Measurements from ENCODE around the gene CTDSPL2. TPM values are rescaled to one million over a fixed set of nuclear protein-coding genes. Genes with fewer than 3 reads are reported as not detected.
"Not testable (repeated sequence)": the region's sequence is repeated elsewhere in the genome, so short reads cannot be mapped to it uniquely, and the experiment has no call there.

Gene CTDSPL2
- total and polyA plus RNA-seq, 5 donors from 2014 or later = 41.3 to 81.8 (median 45.7) TPM

DNA sequence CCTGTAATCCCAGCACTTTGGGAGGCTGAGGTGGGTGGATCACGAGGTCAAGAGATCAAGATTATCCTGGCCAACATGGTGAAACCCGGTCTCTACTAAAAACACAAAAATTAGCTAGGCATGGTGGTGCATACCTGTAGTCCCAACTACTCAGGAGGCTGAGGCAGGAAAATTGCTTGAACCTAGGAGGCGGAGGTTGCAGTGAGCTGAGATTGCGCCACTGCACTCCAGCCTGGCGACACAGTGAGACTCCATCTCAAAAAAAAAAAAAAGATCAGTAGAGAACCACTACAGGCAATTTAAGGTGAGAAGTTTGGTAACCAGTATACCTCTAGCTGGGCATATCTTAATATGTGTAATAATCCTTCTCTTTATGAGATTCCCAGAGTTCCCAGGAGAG lies 117.3 kb downstream of the CTDSPL2 start:
- H3K9me3 ChIP-seq (ENCODE audit: control insufficient read depth in 2 of 2, low read length in 2 of 2); H3K9me3 Mint-ChIP-seq; H3K27ac ChIP-seq (ENCODE audit: insufficient read depth, low read length, poor library complexity, severe bottlenecking); ATAC-seq (ENCODE audit: low read depth in 2 of 2); DNase-seq; H3K27ac Mint-ChIP-seq; H3K4me3 ChIP-seq (ENCODE audit: low read depth, low read length); H3K27me3 ChIP-seq (ENCODE audit: control insufficient read depth, insufficient read depth, low read length); H3K27me3 Mint-ChIP-seq: not testable (repeated sequence)
- Histone ChIP-seq H3K36me3 (ENCODE audit: control insufficient read depth, insufficient read depth, low read length) (peaks cover 17% of the 10 kb centered on the region), H3K4me1 (ENCODE audit: control insufficient read depth, insufficient read depth, low read length, poor library complexity, severe bottlenecking) (peaks cover 65% of the 10 kb centered on the region)
- H3K4me3 Mint-ChIP-seq = peak overlapping the region in 1 of 4 donors; percentile 39
- H3K4me1 Mint-ChIP-seq = peaks cover 26 to 79% (median 59%) of the 10 kb centered on the region in 4 donors
- peaks cover 30% of the 10 kb centered on the region for H3K36me3 Mint-ChIP-seq

DNA sequence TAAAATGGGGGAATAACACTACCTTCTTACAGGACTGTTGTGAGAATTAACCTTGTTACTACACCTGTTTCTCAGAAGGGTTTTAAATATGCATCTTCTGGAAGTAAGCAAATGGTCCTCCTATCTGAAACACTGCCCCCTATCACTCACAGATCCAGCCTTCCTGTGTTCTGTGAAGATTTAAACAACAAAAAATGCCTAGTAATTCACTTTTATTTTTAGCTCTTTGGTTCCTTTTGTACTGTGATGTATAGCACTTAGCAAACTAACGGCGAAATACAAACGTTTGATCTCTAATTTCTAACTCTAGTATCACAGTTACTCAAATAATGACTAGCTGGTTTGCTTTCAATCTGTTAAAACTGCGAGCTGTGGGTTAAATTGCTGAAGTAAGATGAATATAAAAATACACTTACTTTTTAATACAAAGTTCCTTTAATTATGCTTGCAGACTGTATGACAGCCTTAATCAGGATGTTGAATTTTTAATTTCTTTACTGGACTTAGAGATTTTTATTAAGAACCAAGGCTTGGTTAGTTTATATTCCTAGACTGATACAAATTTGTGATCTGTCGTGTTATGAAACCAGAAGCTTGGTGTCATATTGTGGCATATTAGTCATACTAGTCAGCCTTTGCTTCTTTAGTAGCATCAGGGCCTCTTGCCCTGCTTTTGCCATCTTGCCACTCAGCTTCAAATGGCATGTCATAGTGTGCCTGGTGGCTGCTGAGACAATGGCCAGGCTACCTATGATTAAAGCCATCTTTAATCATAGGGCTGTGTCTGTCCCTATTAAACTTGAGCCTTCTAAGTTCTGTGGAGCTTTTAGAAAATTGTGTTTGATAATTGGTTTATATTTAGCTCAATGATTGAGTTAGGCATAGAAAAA lies 118.7 kb downstream of the CTDSPL2 start:
- peak overlapping the region; percentile 57 to 86 (median 75) for H3K27ac Mint-ChIP-seq
- peaks cover 15% of the 10 kb centered on the region for H3K36me3 ChIP-seq (ENCODE audit: control insufficient read depth, insufficient read depth, low read length)
- H3K9me3 Mint-ChIP-seq = no peaks in the 10 kb centered on the region
- DNase-seq (peak; percentile 17 to 71 (median 25)), ATAC-seq (ENCODE audit: low read depth in 2 of 2) (peak; percentile 83)
- H3K36me3 Mint-ChIP-seq = peaks cover 33% of the 10 kb centered on the region
- H3K4me3 ChIP-seq (ENCODE audit: low read depth, low read length) = peak overlapping the region; percentile 71
- H3K9me3 ChIP-seq (ENCODE audit: control insufficient read depth in 2 of 2, low read length in 2 of 2) = no peaks in the 10 kb centered on the region
- peaks cover 57% of the 10 kb centered on the region for H3K4me1 ChIP-seq (ENCODE audit: control insufficient read depth, insufficient read depth, low read length, poor library complexity, severe bottlenecking)
- H3K4me1 Mint-ChIP-seq = peaks cover 32 to 78% (median 60%) of the 10 kb centered on the region in 4 donors
- H3K4me3 Mint-ChIP-seq = peak overlapping the region; percentile 57 to 79 (median 77)
- H3K27me3 ChIP-seq (ENCODE audit: control insufficient read depth, insufficient read depth, low read length) = no peaks in the 10 kb centered on the region
- no peaks in the 10 kb centered on the region for H3K27me3 Mint-ChIP-seq
- H3K27ac ChIP-seq (ENCODE audit: insufficient read depth, low read length, poor library complexity, severe bottlenecking) = peak overlapping the region; percentile 71

DNA sequence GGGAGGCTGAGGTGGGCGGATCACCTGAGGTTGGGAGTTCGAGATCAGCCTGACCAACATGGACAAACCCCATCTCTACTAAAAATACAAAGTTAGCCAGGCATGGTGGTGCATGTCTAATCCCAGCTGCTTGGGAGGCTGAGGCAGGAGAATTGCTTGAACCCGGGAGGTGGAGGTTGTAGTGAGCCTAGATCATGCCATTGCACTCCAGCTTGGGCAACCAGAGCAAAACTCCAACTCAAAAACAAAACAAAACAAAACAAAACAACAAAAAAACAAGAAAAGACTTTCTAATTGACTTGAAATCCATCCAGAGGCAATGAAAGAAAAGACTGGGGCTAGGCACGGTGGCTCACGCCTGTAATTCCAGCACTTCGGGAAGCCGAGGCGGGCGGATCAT lies 121.7 kb downstream of the CTDSPL2 start:
- not testable (repeated sequence) for H3K9me3 ChIP-seq (ENCODE audit: control insufficient read depth in 2 of 2, low read length in 2 of 2); ATAC-seq (ENCODE audit: low read depth in 2 of 2); H3K27ac ChIP-seq (ENCODE audit: insufficient read depth, low read length, poor library complexity, severe bottlenecking); H3K27me3 ChIP-seq (ENCODE audit: control insufficient read depth, insufficient read depth, low read length); DNase-seq; H3K4me3 ChIP-seq (ENCODE audit: low read depth, low read length); H3K27me3 Mint-ChIP-seq; H3K9me3 Mint-ChIP-seq; H3K4me3 Mint-ChIP-seq
- Mint-ChIP-seq H3K27ac (peak overlapping the region; percentile 65 to 69 (median 65)), H3K36me3 (peaks cover 19% of the 10 kb centered on the region), H3K4me1 (peaks cover 21 to 55% (median 40%) of the 10 kb centered on the region in 4 donors)
- peaks cover 29% of the 10 kb centered on the region for H3K4me1 ChIP-seq (ENCODE audit: control insufficient read depth, insufficient read depth, low read length, poor library complexity, severe bottlenecking)
- peaks cover 31% of the 10 kb centered on the region for H3K36me3 ChIP-seq (ENCODE audit: control insufficient read depth, insufficient read depth, low read length)

DNA sequence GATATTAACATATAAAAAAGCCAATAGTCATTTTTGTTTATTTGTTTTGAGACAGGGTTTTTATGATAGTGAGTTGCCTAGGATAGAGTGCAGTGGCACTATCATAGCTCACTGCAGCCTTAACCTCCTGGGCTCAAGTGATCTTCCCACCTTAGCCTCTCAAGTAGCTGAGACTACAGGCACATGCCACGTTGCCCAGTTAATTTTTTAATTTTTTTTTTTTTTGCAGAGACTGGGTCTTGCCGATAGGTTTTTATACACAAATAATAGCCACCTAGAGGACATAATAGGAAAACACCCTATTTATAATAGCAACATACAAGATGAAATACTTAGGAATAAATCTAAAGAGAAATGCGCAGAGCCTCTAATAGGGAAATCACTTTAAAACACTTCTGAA lies 122.8 kb downstream of the CTDSPL2 start:
- Histone ChIP-seq H3K27ac (ENCODE audit: insufficient read depth, low read length, poor library complexity, severe bottlenecking) (no peak overlapping the region), H3K36me3 (ENCODE audit: control insufficient read depth, insufficient read depth, low read length) (peaks cover 42% of the 10 kb centered on the region), H3K27me3 (ENCODE audit: control insufficient read depth, insufficient read depth, low read length) (no peaks in the 10 kb centered on the region), H3K4me3 (ENCODE audit: low read depth, low read length) (no peak overlapping the region), H3K9me3 (ENCODE audit: control insufficient read depth in 2 of 2, low read length in 2 of 2) (no peaks in the 10 kb centered on the region), H3K4me1 (ENCODE audit: control insufficient read depth, insufficient read depth, low read length, poor library complexity, severe bottlenecking) (peaks cover 32% of the 10 kb centered on the region)
- peak overlapping the region in 2 of 4 donors; percentile 12 to 15 for H3K4me3 Mint-ChIP-seq
- H3K9me3 Mint-ChIP-seq = no peaks in the 10 kb centered on the region
- no peak for ATAC-seq (ENCODE audit: low read depth in 2 of 2)
- H3K27me3 Mint-ChIP-seq = no peaks in the 10 kb centered on the region
- peaks cover 26% of the 10 kb centered on the region for H3K36me3 Mint-ChIP-seq
- H3K4me1 Mint-ChIP-seq = peaks cover 31 to 62% (median 47%) of the 10 kb centered on the region in 4 donors
- peak overlapping the region in 2 of 3 donors; percentile 28 to 76 for H3K27ac Mint-ChIP-seq
- DNase-seq = peak in 2 of 3 donors; percentile 38 to 39

DNA sequence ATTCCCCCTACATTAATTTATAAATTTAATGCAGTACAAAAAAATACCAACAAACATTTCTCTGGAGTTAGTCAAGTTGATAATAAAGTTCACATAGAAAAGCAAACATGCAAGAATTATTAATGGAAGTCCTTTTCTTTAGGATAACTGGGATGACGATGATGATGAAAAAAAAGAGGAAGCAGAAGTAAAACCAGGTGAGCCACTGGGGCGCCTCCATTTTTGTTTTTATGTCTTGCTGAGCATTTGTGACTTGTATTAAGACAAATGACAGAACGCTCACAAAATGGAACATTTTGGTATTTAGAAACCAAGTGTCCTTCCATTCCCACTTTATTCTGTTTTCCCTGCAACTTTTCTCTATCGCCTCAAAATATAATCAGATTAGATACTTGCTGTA lies 123.3 kb downstream of the CTDSPL2 start:
- Mint-ChIP-seq H3K4me1 (peaks cover 33 to 64% (median 48%) of the 10 kb centered on the region in 4 donors), H3K4me3 (no peak overlapping the region), H3K9me3 (no peaks in the 10 kb centered on the region), H3K27me3 (no peaks in the 10 kb centered on the region), H3K27ac (no peak overlapping the region), H3K36me3 (peaks cover 29% of the 10 kb centered on the region)
- no peak overlapping the region for H3K27ac ChIP-seq (ENCODE audit: insufficient read depth, low read length, poor library complexity, severe bottlenecking)
- H3K4me1 ChIP-seq (ENCODE audit: control insufficient read depth, insufficient read depth, low read length, poor library complexity, severe bottlenecking) = peaks cover 32% of the 10 kb centered on the region
- H3K36me3 ChIP-seq (ENCODE audit: control insufficient read depth, insufficient read depth, low read length) = peaks cover 46% of the 10 kb centered on the region
- DNase-seq (no peak), ATAC-seq (ENCODE audit: low read depth in 2 of 2) (no peak)
- no peaks in the 10 kb centered on the region for H3K9me3 ChIP-seq (ENCODE audit: control insufficient read depth in 2 of 2, low read length in 2 of 2)
- no peaks in the 10 kb centered on the region for H3K27me3 ChIP-seq (ENCODE audit: control insufficient read depth, insufficient read depth, low read length)
- H3K4me3 ChIP-seq (ENCODE audit: low read depth, low read length) = no peak overlapping the region

DNA sequence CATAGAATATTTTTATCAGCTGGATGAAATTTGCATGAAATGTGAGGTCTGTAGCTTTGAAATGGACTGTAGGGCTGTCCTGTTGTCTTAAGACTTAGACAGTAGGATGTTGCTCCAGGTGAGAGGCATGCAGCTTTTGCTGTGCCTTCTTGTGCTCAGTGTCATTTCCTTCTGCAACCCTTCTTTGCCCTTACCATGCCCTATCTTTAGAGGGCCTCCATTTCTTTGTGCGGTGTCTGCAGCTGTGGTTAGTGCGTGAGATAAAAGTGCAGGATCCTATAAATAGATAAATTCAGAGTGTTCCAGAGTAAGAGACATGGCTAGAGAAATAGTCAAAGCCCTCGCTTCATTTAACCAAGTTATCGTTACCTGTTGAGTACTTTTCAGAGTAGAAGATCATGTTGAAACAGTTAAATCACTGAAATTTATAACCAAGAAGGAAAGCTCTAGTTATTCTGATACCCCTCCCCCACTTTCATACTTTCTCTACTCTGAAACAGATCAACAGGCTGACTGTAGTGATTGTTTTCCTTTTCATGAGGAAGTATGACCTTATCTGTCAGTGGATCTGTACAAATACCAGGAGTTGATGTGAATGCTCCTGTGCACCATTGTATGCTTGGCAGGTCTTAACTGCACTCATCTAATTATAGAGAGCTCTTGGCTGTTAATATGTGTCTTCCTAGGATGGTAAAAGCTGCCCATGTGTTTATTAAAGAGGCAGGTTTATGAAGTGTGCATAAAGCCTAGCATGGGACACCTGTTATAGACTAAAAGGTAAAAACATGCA lies 127.7 kb downstream of the CTDSPL2 start:
- Histone ChIP-seq H3K9me3 (ENCODE audit: control insufficient read depth in 2 of 2, low read length in 2 of 2) (no peaks in the 10 kb centered on the region), H3K4me3 (ENCODE audit: low read depth, low read length) (peak overlapping the region; percentile 42), H3K36me3 (ENCODE audit: control insufficient read depth, insufficient read depth, low read length) (peaks cover 83% of the 10 kb centered on the region), H3K4me1 (ENCODE audit: control insufficient read depth, insufficient read depth, low read length, poor library complexity, severe bottlenecking) (peaks cover 17% of the 10 kb centered on the region), H3K27ac (ENCODE audit: insufficient read depth, low read length, poor library complexity, severe bottlenecking) (peak overlapping the region; percentile 59), H3K27me3 (ENCODE audit: control insufficient read depth, insufficient read depth, low read length) (no peaks in the 10 kb centered on the region)
- DNase-seq (peak in 1 of 3 donors; percentile 53), ATAC-seq (ENCODE audit: low read depth in 2 of 2) (peak; percentile 53 to 62)
- Mint-ChIP-seq H3K9me3 (no peaks in the 10 kb centered on the region), H3K27me3 (no peaks in the 10 kb centered on the region), H3K4me3 (peak overlapping the region; percentile 4 to 63 (median 26)), H3K4me1 (peaks cover 21 to 45% (median 36%) of the 10 kb centered on the region in 4 donors), H3K27ac (peak overlapping the region; percentile 64 to 72 (median 68)), H3K36me3 (peaks cover 36% of the 10 kb centered on the region)

DNA sequence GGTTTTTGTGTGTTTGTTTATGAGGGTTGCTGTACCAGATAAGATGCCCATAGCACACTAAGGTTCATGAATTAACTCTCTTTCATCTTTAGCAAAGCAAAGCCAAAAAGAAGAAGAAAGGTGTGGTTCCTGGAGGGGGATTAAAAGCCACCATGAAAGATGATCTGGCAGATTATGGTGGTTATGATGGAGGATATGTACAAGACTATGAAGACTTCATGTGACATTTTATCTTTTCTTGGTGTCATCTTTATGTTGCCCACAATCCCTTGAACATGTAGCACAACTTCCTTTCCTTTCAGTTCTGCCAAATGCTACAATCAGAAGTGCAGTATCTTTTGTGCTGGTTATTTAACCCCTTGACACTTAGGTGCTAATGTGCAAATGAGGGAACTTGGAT lies 133.5 kb downstream of the CTDSPL2 start:
- H3K9me3 ChIP-seq (ENCODE audit: control insufficient read depth in 2 of 2, low read length in 2 of 2); H3K4me3 ChIP-seq (ENCODE audit: low read depth, low read length); H3K9me3 Mint-ChIP-seq; H3K27me3 ChIP-seq (ENCODE audit: control insufficient read depth, insufficient read depth, low read length); H3K27me3 Mint-ChIP-seq; H3K4me1 ChIP-seq (ENCODE audit: control insufficient read depth, insufficient read depth, low read length, poor library complexity, severe bottlenecking); DNase-seq: not testable (repeated sequence)
- Histone ChIP-seq H3K27ac (ENCODE audit: insufficient read depth, low read length, poor library complexity, severe bottlenecking) (peak overlapping the region; percentile 9), H3K36me3 (ENCODE audit: control insufficient read depth, insufficient read depth, low read length) (peaks cover 93% of the 10 kb centered on the region)
- peak; percentile 18 to 33 for ATAC-seq (ENCODE audit: low read depth in 2 of 2)
- H3K4me3 Mint-ChIP-seq = peak overlapping the region in 1 of 4 donors; percentile 1
- peak overlapping the region; percentile 59 to 86 (median 66) for H3K27ac Mint-ChIP-seq
- peaks cover 0 to 32% (median 23%) of the 10 kb centered on the region in 4 donors for H3K4me1 Mint-ChIP-seq
- H3K36me3 Mint-ChIP-seq = peaks cover 44% of the 10 kb centered on the region

All from CD4-positive, CD25-positive, alpha-beta regulatory T cell (primary cell).